Activated T-cell treated with anti-CD3 and anti-CD28 coated beads, Interleukin-2, amount 50 U/mL, for 4 hours (primary cell): ENCODE measurements around the gene CCER1. TPM values are rescaled to one million over a fixed set of nuclear protein-coding genes. Genes with fewer than 3 reads are reported as not detected.
A peak's percentile ranks its signal among the peaks of the same experiment; 100 is the strongest.

Source experiments
- ATAC-seq, 2 donors: fragments of 200-7000 bp; cut with Tn5 transposase; one replicate each; pipeline ENCODE4 v1.10.0; 2021
- DNase-seq: peaks from one replicate; pipeline ENCODE4 v3.0.0-alpha.2; 2020
- H3K27me3 Mint-ChIP-seq: one replicate; pipeline ENCODE4 v1.8.0; 2021; ENCODE audit warnings: low read depth, mixed read lengths
- H3K36me3 Mint-ChIP-seq: one replicate; pipeline ENCODE4 v1.8.0; 2022; ENCODE audit warnings: mixed read lengths; ENCODE audit not compliant: insufficient read depth
- H3K4me1 Mint-ChIP-seq: one replicate; pipeline ENCODE4 v1.8.0; 2021; ENCODE audit warnings: low read depth, mixed read lengths
- H3K4me3 Mint-ChIP-seq: one replicate; pipeline ENCODE4 v1.8.0; 2021; ENCODE audit warnings: mild to moderate bottlenecking, moderate library complexity, mixed read lengths
- H3K9me3 Mint-ChIP-seq: one replicate; pipeline ENCODE4 v1.8.0; 2021; ENCODE audit warnings: mixed read lengths
- total RNA-seq, 3 donors: library from RNA; stranded (reverse); gene quantifications; one replicate each; pipeline ENCODE4 v1.2.1, GENCODE V29; 2021

Gene CCER1
- total RNA-seq, 3 donors from 2014 or later, result not detected

DNA sequence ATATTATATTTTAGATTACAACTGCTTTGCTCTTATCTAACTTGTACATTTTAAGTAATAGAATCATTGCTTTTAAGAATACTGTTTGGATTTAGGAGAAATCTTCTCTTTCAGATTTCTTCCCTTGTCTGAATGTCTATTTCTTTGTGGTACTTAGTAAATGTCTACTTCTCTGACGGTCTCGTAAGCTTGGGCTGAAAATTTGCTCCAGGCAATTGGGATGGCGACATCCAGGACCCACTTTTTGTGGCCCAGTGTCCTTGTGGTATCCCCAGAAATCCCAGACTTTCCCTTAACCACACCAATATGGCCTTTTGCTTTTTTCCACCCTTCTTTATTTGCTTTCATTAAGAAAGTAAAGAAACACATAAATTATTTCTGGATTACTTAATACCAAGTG is 24.0 kb upstream of the CCER1 start:
- no peaks in the 10 kb centered on the region for H3K27me3 Mint-ChIP-seq
- H3K9me3 Mint-ChIP-seq, result no peaks in the 10 kb centered on the region
- no peak for ATAC-seq
- H3K4me1 Mint-ChIP-seq, result no peaks in the 10 kb centered on the region
- DNase-seq, result no peak
- no peak overlapping the region for H3K4me3 Mint-ChIP-seq
- no peaks in the 10 kb centered on the region for H3K36me3 Mint-ChIP-seq

DNA sequence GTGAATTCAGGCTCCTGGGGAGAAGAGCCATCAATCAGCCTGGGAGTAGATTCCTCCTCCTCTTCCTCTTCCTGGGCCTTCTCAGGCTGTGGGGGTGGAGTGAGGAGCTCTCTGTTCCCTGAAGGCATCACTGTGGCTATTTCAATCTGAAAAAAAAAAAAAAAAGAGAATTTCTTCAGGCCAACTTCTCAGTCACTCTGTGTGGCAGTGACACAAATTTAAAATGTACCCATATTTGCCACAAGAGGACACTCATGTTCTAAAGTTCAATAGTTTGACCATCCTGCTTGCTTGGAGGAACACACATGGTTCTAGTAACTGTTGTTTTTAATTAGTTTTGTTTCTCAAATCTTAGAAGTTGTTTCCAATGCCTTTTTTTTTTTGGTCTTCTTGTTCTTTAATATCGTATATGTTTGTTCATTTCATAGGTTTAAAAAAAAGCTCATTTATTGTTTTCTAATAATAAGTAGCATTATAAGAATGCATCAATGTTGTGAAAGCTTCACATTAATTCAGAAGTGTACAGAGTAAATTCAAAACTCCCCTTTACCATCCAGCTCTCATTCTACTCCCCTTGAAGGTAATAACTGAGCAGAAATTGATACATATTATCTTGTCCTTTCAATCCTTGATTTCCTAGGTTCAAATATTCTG is 23.3 kb upstream of the CCER1 start:
- DNase-seq, result no peak
- H3K9me3 Mint-ChIP-seq, result no peaks in the 10 kb centered on the region
- H3K4me1 Mint-ChIP-seq, result no peaks in the 10 kb centered on the region
- H3K36me3 Mint-ChIP-seq, result no peaks in the 10 kb centered on the region
- no peaks in the 10 kb centered on the region for H3K27me3 Mint-ChIP-seq
- H3K4me3 Mint-ChIP-seq, result no peak overlapping the region
- no peak for ATAC-seq

DNA sequence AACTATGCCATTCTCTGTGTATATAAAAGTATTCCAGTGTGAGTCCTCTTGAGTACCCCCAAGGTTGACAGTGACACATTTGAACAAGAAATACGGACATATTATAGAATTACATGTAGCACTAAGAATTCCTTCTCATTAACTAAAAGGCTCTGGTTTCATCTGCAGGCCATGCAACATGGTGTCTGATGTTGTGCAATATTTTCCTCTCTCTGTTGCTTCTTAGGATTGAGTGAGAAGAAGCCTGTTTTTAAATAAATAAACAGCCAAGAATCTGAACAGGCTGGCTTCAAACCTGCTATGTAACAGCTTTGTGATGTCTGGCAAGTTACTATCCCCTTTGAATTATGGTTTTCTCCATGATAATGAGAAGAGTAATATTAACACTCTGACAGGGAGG is 22.2 kb upstream of the CCER1 start:
- no peaks in the 10 kb centered on the region for H3K4me1 Mint-ChIP-seq
- no peak overlapping the region for H3K4me3 Mint-ChIP-seq
- DNase-seq, result no peak
- H3K27me3 Mint-ChIP-seq, result peaks cover 1% of the 10 kb centered on the region
- H3K36me3 Mint-ChIP-seq, result no peaks in the 10 kb centered on the region
- no peaks in the 10 kb centered on the region for H3K9me3 Mint-ChIP-seq
- ATAC-seq, result no peak

DNA sequence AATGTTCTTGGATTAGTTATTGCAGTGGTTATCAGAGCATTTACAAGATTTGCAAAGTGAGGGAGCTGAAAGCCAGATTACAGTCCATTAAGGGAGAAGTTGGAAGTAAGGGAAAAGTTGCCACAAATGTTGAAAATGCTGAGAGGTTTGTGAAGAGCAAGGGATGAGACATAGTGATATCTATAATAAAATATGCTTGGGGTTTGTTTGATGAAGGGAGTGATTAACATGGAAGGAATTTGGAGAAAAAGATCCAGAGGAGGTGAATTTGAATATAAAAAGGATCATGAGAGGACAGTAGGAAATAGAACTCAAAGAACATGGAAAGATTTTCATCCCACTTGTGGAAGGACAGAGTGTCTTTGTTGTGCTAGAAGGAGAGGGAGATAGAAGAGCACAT is 19.3 kb upstream of the CCER1 start:
- Mint-ChIP-seq H3K4me1 (no peaks in the 10 kb centered on the region), H3K9me3 (no peaks in the 10 kb centered on the region), H3K4me3 (no peak overlapping the region), H3K27me3 (peaks cover 4% of the 10 kb centered on the region), H3K36me3 (no peaks in the 10 kb centered on the region)
- ATAC-seq (no peak), DNase-seq (no peak)

DNA sequence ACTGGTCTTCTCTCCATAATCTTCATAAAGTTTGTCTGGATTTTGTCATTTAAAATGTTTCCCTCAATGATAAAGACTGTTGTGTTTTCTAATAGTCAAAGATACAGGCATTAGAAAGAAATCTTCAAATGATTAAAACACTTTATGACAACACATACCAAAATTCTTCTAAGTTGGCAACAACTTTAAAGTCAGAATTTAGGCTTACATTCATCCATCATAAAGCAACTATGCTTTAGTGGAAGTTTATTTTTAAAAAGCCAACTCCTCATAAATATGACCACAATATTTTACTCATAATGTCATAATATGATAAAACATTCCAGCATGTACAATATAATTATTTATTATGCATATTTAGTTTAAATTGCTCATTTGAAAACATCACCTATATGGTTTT is 17.2 kb upstream of the CCER1 start:
- Mint-ChIP-seq H3K27me3 (peaks cover 9% of the 10 kb centered on the region), H3K9me3 (no peaks in the 10 kb centered on the region), H3K36me3 (no peaks in the 10 kb centered on the region), H3K4me1 (no peaks in the 10 kb centered on the region), H3K4me3 (no peak overlapping the region)
- DNase-seq (no peak), ATAC-seq (no peak)

DNA sequence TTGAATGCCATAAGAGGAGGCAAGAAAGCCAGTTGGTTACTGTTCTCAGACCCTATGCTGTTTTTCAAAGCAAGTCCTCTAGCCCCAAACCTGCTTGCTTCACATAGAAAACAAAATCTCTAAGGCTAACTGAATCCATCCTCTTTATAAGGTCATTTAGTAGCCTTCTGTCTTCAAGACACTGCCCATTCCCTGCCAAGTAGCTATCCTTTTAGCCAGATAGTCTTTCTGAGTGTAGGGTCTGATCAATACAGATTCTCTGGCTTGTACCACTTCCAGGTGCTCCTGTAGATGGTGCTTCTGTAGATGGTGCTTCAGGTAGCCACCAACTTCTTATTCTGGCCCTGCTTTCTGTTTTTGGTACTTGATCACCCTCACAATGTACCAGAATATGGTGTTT is 15.9 kb upstream of the CCER1 start:
- Mint-ChIP-seq H3K36me3 (no peaks in the 10 kb centered on the region), H3K4me3 (no peak overlapping the region), H3K4me1 (no peaks in the 10 kb centered on the region), H3K9me3 (no peaks in the 10 kb centered on the region), H3K27me3 (peaks cover 9% of the 10 kb centered on the region)
- DNase-seq (no peak), ATAC-seq (no peak)

DNA sequence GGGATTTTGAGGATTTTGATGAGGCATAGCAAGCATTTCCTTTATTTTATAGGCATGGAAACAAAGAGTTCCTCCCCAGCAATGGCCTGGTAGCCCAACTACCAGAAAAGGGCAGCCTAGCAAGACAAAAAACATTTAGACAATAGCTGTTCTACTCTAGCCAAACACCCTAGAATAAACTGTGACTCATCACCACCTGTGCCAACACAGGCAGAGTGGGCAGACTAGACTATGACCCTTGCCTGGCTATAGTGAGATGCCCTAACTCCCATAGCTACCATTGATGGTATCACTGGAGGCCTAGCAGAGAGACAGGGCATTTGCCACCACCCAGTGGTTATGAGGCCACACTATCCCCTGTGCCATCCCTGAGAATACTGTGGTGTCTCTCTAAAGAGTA is 15.5 kb upstream of the CCER1 start:
- Mint-ChIP-seq H3K4me3 (no peak overlapping the region), H3K4me1 (no peaks in the 10 kb centered on the region), H3K36me3 (no peaks in the 10 kb centered on the region), H3K9me3 (no peaks in the 10 kb centered on the region), H3K27me3 (peaks cover 9% of the 10 kb centered on the region)
- DNase-seq (no peak), ATAC-seq (peak in 1 of 2 donors; percentile 28)

DNA sequence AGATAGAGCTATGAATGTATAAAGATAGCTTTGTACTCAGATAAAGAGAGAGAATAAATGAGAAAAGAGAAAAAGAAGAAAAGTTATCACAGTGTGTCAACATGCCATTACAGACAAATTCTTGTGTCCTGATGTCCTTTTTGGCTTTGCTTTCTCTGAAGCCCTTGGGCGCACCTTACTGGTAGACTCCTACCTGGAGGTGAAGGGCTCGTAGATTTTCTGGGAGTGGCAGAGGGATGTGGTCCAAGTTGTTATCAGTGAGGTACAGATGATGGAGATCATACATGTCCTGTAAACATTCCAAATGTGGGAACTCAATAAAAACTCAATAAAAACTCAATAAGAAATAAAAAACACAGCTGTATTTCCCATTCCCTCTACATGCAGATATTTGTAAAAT is 14.9 kb upstream of the CCER1 start:
- ATAC-seq (no peak), DNase-seq (no peak)
- Mint-ChIP-seq H3K4me1 (no peaks in the 10 kb centered on the region), H3K9me3 (no peaks in the 10 kb centered on the region), H3K4me3 (no peak overlapping the region), H3K36me3 (no peaks in the 10 kb centered on the region), H3K27me3 (peaks cover 9% of the 10 kb centered on the region)

DNA sequence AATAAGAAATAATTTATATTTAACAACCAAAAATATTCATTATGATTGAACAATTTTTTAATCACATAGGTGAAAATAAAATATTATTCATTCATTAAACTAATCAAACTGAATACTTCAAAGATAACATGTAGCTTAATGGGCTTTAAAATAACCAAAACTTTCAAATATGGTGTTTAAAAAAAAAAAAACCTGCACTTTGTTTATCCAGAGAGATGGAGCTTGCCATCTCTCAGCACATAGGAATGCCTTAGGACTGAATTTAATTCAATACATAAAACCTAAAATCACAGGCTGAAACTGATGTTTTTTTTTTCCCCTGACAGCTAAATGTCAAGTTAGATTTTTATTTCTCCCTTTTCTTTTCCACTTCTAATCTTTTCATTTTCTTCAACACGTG is 14.4 kb upstream of the CCER1 start:
- no peaks in the 10 kb centered on the region for H3K9me3 Mint-ChIP-seq
- no peak for ATAC-seq
- no peaks in the 10 kb centered on the region for H3K36me3 Mint-ChIP-seq
- DNase-seq, result no peak
- peaks cover 9% of the 10 kb centered on the region for H3K27me3 Mint-ChIP-seq
- no peaks in the 10 kb centered on the region for H3K4me1 Mint-ChIP-seq
- H3K4me3 Mint-ChIP-seq, result no peak overlapping the region

DNA sequence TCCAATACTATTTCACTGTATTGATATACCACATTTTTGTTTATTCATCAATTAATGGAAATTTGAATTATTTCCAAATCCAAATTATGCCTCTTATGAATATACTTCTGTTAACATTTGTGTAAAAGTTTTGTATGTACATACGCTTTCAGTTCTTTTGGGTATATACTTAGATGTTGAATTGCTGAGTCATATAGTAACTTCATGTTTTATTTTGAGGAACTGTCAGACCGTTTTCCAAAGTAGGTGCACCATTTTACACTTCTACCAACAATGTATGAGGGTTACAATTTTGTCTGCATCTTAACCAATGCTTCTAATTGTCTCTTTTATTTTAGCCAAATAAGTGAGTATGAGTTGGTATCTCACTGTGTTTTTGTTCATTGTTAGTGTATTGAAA is 10.2 kb upstream of the CCER1 start:
- no peaks in the 10 kb centered on the region for H3K4me1 Mint-ChIP-seq
- no peaks in the 10 kb centered on the region for H3K9me3 Mint-ChIP-seq
- no peak for ATAC-seq
- no peaks in the 10 kb centered on the region for H3K36me3 Mint-ChIP-seq
- peaks cover 8% of the 10 kb centered on the region for H3K27me3 Mint-ChIP-seq
- no peak for DNase-seq
- H3K4me3 Mint-ChIP-seq, result no peak overlapping the region

DNA sequence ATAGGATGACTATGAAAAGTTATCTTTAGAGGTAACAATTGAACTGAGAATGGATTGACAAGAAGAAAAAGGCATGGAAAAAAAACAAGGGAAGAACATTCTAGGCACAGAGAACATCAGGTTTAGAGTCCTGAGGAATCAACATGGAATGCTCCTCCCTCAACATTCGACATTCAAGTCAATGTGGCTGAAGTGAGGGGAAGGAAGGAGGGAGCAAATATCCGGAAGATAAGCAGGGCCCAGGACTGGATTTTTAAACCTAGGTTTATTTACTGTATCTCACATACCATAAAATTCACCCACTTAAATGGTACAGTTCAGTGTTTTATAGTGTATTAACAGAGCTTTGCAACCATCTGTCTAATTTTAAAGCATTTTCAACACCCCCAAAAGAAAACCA is 9.6 kb upstream of the CCER1 start:
- no peaks in the 10 kb centered on the region for H3K36me3 Mint-ChIP-seq
- peaks cover 5% of the 10 kb centered on the region for H3K27me3 Mint-ChIP-seq
- DNase-seq (no peak), ATAC-seq (no peak)
- no peaks in the 10 kb centered on the region for H3K4me1 Mint-ChIP-seq
- H3K4me3 Mint-ChIP-seq, result no peak overlapping the region
- no peaks in the 10 kb centered on the region for H3K9me3 Mint-ChIP-seq

DNA sequence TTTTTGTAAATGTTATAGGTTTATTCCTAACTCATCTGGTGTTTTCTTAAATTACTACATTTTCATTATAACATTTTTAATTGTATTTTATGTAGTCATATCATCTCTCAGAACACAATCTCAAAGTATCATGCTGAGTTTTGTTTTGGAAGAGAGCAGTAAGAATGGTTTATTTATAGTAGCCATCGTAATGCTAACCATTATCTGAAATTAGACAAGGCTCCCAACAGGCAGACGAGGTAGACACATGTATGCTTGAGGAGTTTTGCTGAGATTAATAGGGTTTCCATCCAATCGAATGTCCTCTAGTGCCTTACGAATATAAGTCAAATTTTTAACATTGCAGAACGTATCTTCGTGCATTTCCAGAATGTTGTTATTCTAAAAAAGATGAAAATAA is 9.0 kb upstream of the CCER1 start:
- no peak for DNase-seq
- ATAC-seq, result no peak
- peaks cover 5% of the 10 kb centered on the region for H3K27me3 Mint-ChIP-seq

DNA sequence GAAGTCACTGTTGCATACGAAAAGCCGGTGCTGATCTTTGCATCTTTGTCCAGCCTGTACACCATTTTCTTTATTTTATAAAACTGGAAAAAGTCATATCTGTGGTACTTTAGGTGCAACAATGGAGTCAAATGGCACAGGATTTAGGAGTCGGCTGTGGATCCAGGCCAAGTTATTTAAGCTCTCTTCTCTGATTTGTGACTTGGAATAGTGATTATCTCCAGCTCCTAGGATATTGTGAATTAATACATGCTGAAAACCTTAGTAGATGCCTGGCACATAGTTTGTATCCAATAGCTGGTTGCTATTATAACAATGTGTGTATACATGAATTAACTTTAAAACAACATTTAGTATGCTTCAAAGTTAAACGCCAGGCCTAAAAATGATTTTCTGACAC is 6.2 kb upstream of the CCER1 start:
- Mint-ChIP-seq H3K36me3 (no peaks in the 10 kb centered on the region), H3K27me3 (no peaks in the 10 kb centered on the region), H3K4me1 (no peaks in the 10 kb centered on the region), H3K4me3 (no peak overlapping the region), H3K9me3 (no peaks in the 10 kb centered on the region)
- no peak for ATAC-seq
- no peak for DNase-seq

More for the DNA sequence above, 9.0 kb upstream of the CCER1 start:
- H3K9me3 Mint-ChIP-seq, result no peaks in the 10 kb centered on the region
- H3K36me3 Mint-ChIP-seq, result no peaks in the 10 kb centered on the region
- no peaks in the 10 kb centered on the region for H3K4me1 Mint-ChIP-seq
- H3K4me3 Mint-ChIP-seq, result no peak overlapping the region

DNA sequence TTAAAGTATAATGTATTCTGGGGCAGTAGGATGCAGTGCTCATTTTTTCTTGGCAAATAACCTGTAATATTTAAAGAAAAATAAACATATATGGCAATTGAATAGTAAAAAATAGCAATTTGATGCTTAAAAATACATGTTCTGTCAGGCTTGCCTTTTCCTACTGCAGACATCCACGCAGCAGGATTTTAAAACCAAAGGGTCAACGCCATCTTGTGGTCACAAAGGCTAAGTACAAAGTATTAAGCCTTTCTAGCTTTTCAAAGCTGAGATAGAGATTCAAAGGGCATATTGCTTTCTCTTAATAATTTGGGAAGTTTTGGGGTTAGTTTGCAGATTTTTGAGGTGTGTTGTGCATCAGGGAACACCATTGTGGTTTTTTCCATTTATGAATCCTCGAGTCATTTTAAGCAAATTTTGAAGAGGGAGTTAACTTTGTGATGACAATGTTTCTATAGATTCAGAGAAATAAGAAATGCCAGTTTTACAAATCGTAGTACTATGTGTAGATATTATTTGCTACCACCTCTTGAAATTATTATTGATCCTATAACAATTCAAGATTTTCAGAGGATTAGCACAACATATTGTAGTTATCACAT is 4.7 kb upstream of the CCER1 start:
- Mint-ChIP-seq H3K36me3 (no peaks in the 10 kb centered on the region), H3K9me3 (no peaks in the 10 kb centered on the region), H3K4me1 (no peaks in the 10 kb centered on the region), H3K27me3 (no peaks in the 10 kb centered on the region), H3K4me3 (no peak overlapping the region)
- no peak for ATAC-seq
- DNase-seq, result no peak

DNA sequence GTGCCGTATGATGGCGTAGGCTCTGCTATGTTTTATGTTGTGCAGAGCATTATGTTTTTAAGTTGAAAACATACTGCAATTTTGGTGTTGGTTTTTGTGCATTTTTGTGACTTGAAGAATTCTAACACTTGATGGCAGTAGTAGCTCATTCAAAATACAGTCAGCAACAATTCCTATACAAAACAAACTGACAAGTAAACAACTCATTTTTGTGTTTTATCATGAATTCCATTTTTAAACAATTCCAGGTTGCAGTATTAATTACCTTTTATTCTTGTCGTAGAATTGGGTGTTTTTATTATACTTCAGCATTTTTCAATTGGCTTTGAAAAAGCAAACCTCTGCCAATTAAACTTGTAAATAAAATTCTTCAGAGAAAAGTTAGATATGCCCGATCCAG is 4.1 kb upstream of the CCER1 start:
- no peaks in the 10 kb centered on the region for H3K4me1 Mint-ChIP-seq
- DNase-seq (no peak), ATAC-seq (no peak)
- no peaks in the 10 kb centered on the region for H3K36me3 Mint-ChIP-seq
- H3K4me3 Mint-ChIP-seq, result no peak overlapping the region
- no peaks in the 10 kb centered on the region for H3K27me3 Mint-ChIP-seq
- no peaks in the 10 kb centered on the region for H3K9me3 Mint-ChIP-seq
